HG03175 (cell line): Measurements from ENCODE around the gene TAF10.

Experiments
- ATAC-seq: cut with Tn5 transposase; IDR thresholded peaks from one replicate; pipeline ENCODE4 v1.9.1; 2021; ENCODE audit warnings: mild to moderate bottlenecking, moderate library complexity; ENCODE audit not compliant: unreplicated experiment

Gene TAF10

DNA sequence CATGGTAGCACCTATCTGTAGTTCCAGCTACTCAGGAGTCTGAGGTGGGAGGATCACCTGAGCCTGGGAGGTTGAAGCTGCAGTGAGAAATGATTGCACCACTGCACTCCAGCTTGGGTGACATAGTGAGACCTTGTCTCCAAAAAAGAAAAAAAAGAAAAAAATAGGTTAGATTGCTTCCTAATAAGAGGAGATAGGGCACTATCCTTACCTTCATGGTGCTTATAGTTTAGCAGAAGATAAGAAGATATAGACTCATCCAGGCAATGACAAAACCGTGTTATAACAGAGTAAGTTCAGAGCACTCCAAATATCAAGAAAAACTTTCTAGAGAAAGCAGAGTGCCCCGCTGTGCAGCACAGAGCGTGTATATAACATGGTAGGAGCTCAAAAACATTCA lies 50.7 kb downstream of the TAF10 start:
- ATAC-seq = no peak
